ENCODE measurements around the gene CIT.
"Not testable (repeated sequence)": the region's sequence is repeated elsewhere in the genome, so short reads cannot be mapped to it uniquely, and the experiment has no call there.

Gene CIT, protein sequence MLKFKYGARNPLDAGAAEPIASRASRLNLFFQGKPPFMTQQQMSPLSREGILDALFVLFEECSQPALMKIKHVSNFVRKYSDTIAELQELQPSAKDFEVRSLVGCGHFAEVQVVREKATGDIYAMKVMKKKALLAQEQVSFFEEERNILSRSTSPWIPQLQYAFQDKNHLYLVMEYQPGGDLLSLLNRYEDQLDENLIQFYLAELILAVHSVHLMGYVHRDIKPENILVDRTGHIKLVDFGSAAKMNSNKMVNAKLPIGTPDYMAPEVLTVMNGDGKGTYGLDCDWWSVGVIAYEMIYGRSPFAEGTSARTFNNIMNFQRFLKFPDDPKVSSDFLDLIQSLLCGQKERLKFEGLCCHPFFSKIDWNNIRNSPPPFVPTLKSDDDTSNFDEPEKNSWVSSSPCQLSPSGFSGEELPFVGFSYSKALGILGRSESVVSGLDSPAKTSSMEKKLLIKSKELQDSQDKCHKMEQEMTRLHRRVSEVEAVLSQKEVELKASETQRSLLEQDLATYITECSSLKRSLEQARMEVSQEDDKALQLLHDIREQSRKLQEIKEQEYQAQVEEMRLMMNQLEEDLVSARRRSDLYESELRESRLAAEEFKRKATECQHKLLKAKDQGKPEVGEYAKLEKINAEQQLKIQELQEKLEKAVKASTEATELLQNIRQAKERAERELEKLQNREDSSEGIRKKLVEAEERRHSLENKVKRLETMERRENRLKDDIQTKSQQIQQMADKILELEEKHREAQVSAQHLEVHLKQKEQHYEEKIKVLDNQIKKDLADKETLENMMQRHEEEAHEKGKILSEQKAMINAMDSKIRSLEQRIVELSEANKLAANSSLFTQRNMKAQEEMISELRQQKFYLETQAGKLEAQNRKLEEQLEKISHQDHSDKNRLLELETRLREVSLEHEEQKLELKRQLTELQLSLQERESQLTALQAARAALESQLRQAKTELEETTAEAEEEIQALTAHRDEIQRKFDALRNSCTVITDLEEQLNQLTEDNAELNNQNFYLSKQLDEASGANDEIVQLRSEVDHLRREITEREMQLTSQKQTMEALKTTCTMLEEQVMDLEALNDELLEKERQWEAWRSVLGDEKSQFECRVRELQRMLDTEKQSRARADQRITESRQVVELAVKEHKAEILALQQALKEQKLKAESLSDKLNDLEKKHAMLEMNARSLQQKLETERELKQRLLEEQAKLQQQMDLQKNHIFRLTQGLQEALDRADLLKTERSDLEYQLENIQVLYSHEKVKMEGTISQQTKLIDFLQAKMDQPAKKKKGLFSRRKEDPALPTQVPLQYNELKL (N-terminal part only)

GRCh38 chr12:119876761-119877638 is at the start of gene CIT:
TSS of gene CIT (minus strand) at chr12:119877320. CDS start at chr12:119876168, 1,152 bp downstream.
- DNase-seq (ENCODE audit: low read depth, low spot score) = peak; percentile 94

DNA sequence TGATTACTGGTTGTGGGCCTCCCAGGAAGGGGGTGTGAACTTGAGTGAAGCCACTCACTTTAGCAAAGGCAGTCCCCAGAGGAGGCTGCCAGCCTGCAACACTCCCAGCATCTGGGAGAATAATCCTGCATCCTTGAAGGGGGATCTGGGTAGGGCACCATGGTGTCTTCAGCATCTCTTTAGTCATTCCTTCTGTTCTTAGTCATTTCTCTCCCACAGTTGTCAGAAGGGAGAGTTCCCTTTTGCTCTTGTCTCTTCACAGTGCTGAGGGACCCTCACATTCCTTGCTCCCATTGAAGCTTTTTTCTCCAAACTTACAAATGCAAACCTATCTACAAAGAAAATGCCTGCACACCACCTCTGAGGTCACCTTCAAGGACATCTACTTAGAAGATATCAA is 48.1 kb upstream of the CIT start:
- no peak for DNase-seq (ENCODE audit: low read depth, low spot score)

DNA sequence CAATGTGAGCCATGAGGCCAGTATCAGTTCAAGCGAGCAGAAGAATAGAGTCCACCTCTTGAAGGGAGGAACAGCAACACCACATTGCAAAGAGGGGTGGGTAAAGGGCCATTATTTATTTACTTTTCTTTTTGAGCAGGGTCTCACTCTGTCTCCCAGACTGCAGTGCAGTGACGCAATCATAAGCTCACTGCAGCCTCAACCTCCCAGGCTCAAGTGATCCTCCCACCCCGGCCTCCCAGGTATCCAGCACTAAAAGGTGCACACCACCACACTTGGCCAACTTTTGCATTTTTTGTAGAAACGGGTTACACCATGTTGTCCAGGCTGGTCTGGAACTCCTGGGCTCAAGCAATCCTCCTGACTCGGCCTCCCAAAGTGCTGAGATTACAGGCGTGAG is 42.9 kb upstream of the CIT start:
- DNase-seq (ENCODE audit: low read depth, low spot score) = no peak

DNA sequence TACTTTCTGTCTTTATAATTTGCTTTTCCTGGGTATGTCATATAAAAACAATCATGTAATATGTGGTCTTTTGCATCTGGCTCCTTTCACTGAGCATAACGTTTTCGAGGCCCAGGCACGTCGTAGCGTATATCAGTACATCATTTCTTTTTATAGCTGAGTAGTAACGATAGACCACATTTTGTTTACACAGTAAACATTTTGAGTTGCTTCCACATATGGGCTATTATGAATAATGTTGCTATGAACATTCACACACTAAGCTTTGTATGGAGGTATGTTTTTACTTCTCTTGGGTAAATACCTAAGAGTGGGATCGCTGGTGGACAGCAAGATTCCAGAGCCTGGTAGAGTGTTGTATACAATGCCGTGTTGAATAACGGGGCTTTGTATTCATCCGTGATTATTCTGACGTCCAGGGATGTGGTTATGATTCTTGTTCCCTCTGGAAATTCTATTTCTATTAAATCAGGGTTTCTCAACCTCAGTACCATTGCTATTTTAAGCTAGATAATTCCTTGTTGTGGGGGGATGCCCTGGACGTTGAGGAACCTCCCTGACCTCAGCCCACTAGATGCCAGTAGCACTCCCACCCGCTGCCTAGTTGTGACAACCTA is 38.9 kb upstream of the CIT start:
- no peak for DNase-seq (ENCODE audit: low read depth, low spot score)

DNA sequence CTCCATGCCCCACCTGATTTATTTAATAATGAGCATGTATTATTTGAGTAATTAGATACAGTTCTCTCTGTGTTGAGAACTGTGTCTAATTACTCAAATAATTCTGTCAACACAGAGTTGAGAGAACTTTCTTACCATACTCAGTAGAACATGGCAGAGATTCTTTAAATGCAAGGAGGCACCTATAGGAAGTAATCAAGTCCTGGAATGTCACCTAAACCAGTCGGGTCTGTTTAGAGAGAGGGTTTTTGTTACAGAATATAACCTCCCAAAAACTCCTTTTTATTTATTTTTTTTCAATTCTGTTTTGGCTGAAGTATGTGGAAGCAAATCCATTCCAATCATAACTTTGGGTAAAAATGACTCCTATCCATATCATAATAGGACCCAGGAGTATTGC is 37.5 kb upstream of the CIT start:
- no peak for DNase-seq (ENCODE audit: low read depth, low spot score)

- no peak for DNase-seq (ENCODE audit: low read depth, low spot score)
Observed at GRCh38 chr12:119913536-119914330, 36.6 kb upstream of the CIT start.

- DNase-seq (ENCODE audit: low read depth, low spot score) = no peak
Observed at GRCh38 chr12:119911182-119911581, 34.1 kb upstream of the CIT start.

GRCh38 chr12:119910586-119910985 is 33.5 kb upstream of the CIT start:
- no peak for DNase-seq (ENCODE audit: low read depth, low spot score)

DNA sequence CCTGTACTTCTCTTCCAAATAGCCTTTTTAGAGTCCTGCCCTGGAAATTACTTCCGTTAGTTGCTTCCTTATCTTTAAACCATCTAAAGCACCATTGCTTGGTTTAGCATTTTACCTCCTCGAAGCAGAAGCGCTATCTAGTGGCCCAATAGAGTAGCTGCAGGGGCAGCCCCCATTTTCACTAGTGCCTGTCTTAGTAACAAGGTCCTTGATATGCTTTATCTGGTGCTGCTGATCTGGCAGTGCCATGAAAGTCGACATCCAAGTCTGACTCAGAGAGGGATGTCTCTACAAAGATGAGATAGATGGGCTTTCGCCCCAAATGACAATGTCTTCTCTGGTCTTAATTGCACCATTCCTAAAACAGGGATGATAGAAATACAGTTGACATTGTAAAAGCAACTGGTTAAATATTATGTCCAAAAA is 25.0 kb upstream of the CIT start:
- peak; percentile 52 for DNase-seq (ENCODE audit: low read depth, low spot score)

GRCh38 chr12:119901670-119902069 is 24.6 kb upstream of the CIT start:
- no peak for DNase-seq (ENCODE audit: low read depth, low spot score)

- DNase-seq (ENCODE audit: low read depth, low spot score) = no peak
Observed at GRCh38 chr12:119894916-119895315, 17.8 kb upstream of the CIT start.

DNA sequence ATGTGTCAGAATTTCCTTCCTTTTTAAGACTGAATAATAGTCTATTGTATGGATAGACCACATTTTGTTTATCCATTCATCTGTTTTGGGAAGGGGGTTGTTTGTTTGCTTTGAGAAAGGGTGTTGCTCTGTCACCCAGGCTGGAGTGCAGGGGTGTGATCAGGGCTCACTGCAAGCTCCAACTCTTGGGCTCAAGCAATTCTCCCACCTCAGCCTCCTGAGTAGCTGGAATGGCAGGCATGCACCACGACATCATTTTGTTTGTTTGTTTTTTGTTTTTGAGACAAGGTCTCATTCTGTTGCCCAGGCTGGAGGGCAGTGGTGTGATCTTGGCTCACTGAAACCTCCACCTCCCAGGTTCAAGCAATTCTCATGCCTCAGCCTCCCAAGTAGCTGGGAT is 15.5 kb upstream of the CIT start:
- not testable (repeated sequence) for DNase-seq (ENCODE audit: low read depth, low spot score)

GRCh38 chr12:119885549-119885948 is 8.4 kb upstream of the CIT start:
- DNase-seq (ENCODE audit: low read depth, low spot score) = no peak

- DNase-seq (ENCODE audit: low read depth, low spot score) = not testable (repeated sequence)
Observed at GRCh38 chr12:119883791-119884190, 6.7 kb upstream of the CIT start.

DNA sequence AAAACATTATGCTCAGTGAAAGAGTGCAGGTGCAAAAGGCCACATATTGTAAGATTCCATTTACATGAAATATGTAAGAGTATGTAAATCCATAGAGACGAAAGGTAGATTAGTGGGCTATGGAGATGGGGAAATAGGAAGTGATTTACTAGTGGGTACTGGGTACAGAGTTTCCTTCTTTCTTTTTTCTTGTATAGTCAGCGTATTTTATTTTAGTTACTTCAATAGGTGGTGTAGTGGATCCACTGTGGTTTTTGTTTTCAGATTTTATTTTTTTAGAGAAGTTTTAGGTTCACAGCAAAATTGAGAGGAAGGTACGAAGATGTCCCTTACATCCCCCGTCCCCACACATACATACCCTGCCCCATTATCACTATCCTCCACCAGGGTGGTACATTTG is 6.1 kb upstream of the CIT start:
- no peak for DNase-seq (ENCODE audit: low read depth, low spot score)

DNA sequence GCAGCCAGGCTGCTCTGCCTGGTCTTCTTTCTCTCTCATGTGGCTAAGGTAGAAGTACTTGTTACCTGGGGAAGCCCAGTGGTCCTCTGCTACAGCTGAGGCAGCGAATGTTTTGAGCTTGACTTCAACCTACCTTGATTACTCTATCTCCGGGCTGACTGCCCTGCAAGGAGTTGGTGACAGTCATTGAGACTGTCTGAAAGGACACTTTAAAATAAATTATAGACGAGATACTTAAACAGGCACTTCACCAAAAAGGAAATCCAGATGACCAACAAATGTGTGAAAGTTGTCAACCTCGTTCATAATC is 474 bp upstream of the CIT start:
- DNase-seq (ENCODE audit: low read depth, low spot score) = no peak

DNA sequence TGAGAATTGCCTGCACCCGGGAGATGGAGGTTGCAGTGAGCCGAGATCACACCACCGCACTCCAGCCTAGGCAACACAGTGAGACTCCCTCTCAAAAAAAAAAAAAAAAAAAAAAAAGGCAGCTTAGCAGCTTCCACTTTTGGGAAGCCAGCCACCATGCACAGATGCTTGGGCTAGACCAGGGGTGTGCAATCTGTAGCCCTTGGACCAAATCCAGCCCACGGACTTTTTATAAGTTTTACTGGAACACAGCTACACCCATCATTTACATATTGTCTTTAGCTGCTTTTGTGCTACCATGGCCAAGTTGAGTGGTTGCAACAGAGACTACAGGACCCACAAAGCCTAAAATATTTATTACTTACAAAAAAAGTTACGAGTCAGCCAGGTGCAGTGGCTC is 6.7 kb downstream of the CIT start:
- no peak for DNase-seq (ENCODE audit: low read depth, low spot score)

DNA sequence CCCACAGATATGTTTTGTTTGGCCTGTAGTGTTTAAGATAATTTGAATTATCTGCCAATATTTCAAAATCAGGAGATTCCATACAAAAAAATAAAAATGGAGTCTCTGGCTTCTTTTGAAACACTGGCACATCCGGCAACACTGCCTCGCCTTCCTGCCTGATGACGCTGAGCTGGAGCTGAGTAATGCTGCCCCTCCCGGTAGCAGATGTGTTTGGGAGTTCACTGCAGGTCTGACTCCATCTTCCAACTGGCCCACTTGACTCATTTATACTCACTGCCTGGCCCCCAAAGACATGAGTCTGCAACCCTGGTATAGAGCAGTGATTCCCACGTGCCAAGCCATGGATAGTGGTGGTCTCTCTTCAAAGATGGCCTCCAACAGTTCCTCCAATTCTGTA is 7.4 kb downstream of the CIT start:
- DNase-seq (ENCODE audit: low read depth, low spot score) = no peak

- DNase-seq (ENCODE audit: low read depth, low spot score) = no peak
Observed at GRCh38 chr12:119868992-119869391, 8.1 kb downstream of the CIT start.

DNA sequence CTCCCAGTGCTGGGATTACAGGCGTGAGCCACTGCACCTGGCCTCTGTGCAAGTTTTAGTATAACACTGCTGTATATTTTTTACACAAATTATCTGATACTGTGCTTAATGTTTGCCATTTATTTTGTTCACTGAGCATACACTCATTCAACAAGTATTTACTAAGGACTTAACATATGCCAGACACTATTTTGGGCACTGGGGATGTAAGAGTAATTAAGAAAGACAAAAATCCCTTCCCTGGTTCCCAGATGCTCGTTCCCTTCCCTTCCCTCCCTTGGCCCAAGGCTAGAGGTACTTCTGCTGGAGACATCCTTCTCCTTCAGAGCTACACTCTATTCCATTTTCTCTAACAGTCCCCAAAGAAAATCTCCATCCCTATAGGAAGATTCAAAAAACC is 12.5 kb downstream of the CIT start:
- no peak for DNase-seq (ENCODE audit: low read depth, low spot score)
